ENCODE data around the gene TPRN.

TPRN gene

GRCh38 chr9:137173796-137174664 is 26.5 kb downstream of the TPRN start:
- DNase-seq (ENCODE audit: low read depth in 2 of 2), result no peak

GRCh38 chr9:137172901-137173795 is 27.4 kb downstream of the TPRN start:
- DNase-seq (ENCODE audit: low read depth in 2 of 2), result no peak

GRCh38 chr9:137171149-137171900 is 29.2 kb downstream of the TPRN start:
- DNase-seq (ENCODE audit: low read depth in 2 of 2), result no peak

- no peak for DNase-seq (ENCODE audit: low read depth in 2 of 2)
Observed at GRCh38 chr9:137170486-137171148, 29.9 kb downstream of the TPRN start.

- no peak for DNase-seq (ENCODE audit: low read depth in 2 of 2)
Observed at GRCh38 chr9:137169896-137170358, 30.6 kb downstream of the TPRN start, which contains the start of gene LRRC26. LRRC26 (minus strand) TSS chr9:137170051; CDS start chr9:137169943, 108 bp downstream.

GRCh38 chr9:137168904-137169856 is 31.4 kb downstream of the TPRN start:
- DNase-seq (ENCODE audit: low read depth in 2 of 2), result no peak

- no peak for DNase-seq (ENCODE audit: low read depth in 2 of 2)
Observed at GRCh38 chr9:137168573-137168903, 32.0 kb downstream of the TPRN start.

GRCh38 chr9:137167747-137168572 is 32.6 kb downstream of the TPRN start:
- DNase-seq (ENCODE audit: low read depth in 2 of 2), result no peak

GRCh38 chr9:137167277-137167746 is 33.2 kb downstream of the TPRN start:
- no peak for DNase-seq (ENCODE audit: low read depth in 2 of 2)

- no peak for DNase-seq (ENCODE audit: low read depth in 2 of 2)
Observed at GRCh38 chr9:137166380-137167229, 33.9 kb downstream of the TPRN start.

- no peak for DNase-seq (ENCODE audit: low read depth in 2 of 2)
Observed at GRCh38 chr9:137165250-137165836, 35.2 kb downstream of the TPRN start.

GRCh38 chr9:137164370-137165249 is 35.9 kb downstream of the TPRN start:
- DNase-seq (ENCODE audit: low read depth in 2 of 2), result no peak

GRCh38 chr9:137163805-137164204 is 36.7 kb downstream of the TPRN start:
- no peak for DNase-seq (ENCODE audit: low read depth in 2 of 2)

- DNase-seq (ENCODE audit: low read depth in 2 of 2), result no peak
Observed at GRCh38 chr9:137163365-137163715, 37.2 kb downstream of the TPRN start.

- no peak for DNase-seq (ENCODE audit: low read depth in 2 of 2)
Observed at GRCh38 chr9:137162505-137163364, 37.8 kb downstream of the TPRN start.

Data from activated CD8-positive, alpha-beta memory T cell treated with anti-CD3 and anti-CD28 coated beads for 4 hours (primary cell).